Measurements from ENCODE around the gene VASP.

DNA sequence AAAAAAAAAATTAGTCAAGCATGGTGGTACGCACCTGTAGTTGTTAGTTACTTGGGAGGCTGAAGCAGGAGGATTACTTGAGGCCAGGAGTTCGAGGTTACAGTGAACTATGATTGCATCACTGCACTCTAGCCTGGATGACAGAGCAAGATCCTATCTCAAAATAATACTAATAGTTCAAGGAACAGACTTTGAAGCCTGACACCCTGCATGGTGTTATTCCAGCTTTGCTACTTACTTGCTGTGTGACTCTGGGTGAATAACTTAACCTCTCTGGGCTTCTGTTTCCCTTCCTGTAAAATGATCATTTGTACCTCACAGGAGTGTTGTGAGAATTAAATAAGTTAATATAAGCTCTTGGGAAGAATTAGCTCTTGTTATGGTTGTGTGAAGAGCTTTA, 43.0 kb upstream of the VASP start:
- TF ChIP-seq, protein P1, sequence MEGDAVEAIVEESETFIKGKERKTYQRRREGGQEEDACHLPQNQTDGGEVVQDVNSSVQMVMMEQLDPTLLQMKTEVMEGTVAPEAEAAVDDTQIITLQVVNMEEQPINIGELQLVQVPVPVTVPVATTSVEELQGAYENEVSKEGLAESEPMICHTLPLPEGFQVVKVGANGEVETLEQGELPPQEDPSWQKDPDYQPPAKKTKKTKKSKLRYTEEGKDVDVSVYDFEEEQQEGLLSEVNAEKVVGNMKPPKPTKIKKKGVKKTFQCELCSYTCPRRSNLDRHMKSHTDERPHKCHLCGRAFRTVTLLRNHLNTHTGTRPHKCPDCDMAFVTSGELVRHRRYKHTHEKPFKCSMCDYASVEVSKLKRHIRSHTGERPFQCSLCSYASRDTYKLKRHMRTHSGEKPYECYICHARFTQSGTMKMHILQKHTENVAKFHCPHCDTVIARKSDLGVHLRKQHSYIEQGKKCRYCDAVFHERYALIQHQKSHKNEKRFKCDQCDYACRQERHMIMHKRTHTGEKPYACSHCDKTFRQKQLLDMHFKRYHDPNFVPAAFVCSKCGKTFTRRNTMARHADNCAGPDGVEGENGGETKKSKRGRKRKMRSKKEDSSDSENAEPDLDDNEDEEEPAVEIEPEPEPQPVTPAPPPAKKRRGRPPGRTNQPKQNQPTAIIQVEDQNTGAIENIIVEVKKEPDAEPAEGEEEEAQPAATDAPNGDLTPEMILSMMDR (IDR thresholded peaks at IDR 0.05), result no peak
- no peak for TF ChIP-seq EP300 (IDR thresholded peaks at IDR 0.05)
- TF ChIP-seq POLR2A (IDR thresholded peaks at IDR 0.05), result no peak

All from gastroesophageal sphincter (tissue), 3 donors.